ENCODE measurements around the gene TARS2. TPM values are rescaled to one million over a fixed set of nuclear protein-coding genes. Genes with fewer than 3 reads are reported as not detected.
A peak's percentile ranks its signal among the peaks of the same experiment; 100 is the strongest.

TARS2 gene
- total RNA-seq, 2 donors from 2014 or later, result 48.7 to 56.4 TPM

- Mint-ChIP-seq H3K9me3 (no peaks in the 10 kb centered on the region), H3K27ac (no peak overlapping the region), H3K36me3 (no peaks in the 10 kb centered on the region)
- ATAC-seq (no peak), DNase-seq (ENCODE audit: low spot score in 2 of 2) (no peak)
Observed at GRCh38 chr1:150521196-150521968, 34.2 kb downstream of the TARS2 start.

GRCh38 chr1:150525348-150525747 lies 38.1 kb downstream of the TARS2 start:
- Mint-ChIP-seq H3K36me3 (no peaks in the 10 kb centered on the region), H3K9me3 (no peaks in the 10 kb centered on the region), H3K27ac (no peak overlapping the region)
- no peak for DNase-seq (ENCODE audit: low spot score in 2 of 2)
- no peak for ATAC-seq

- Mint-ChIP-seq H3K36me3 (no peaks in the 10 kb centered on the region), H3K9me3 (no peaks in the 10 kb centered on the region), H3K27ac (no peak overlapping the region)
- no peak for DNase-seq (ENCODE audit: low spot score in 2 of 2)
- no peak for ATAC-seq
Observed at GRCh38 chr1:150528196-150528595, 41.0 kb downstream of the TARS2 start.

- Mint-ChIP-seq H3K27ac (no peak overlapping the region), H3K9me3 (no peaks in the 10 kb centered on the region), H3K36me3 (no peaks in the 10 kb centered on the region)
- no peak for DNase-seq (ENCODE audit: low spot score in 2 of 2)
- ATAC-seq, result no peak
Observed at GRCh38 chr1:150529017-150529416, 41.8 kb downstream of the TARS2 start.

- Mint-ChIP-seq H3K36me3 (no peaks in the 10 kb centered on the region), H3K27ac (peak overlapping the region in 1 of 2 donors; percentile 1), H3K9me3 (no peaks in the 10 kb centered on the region)
- DNase-seq (ENCODE audit: low spot score in 2 of 2), result no peak
- ATAC-seq, result no peak
Observed at GRCh38 chr1:150530491-150531159, 43.4 kb downstream of the TARS2 start.

GRCh38 chr1:150532860-150533259 lies 45.6 kb downstream of the TARS2 start:
- Mint-ChIP-seq H3K27ac (no peak overlapping the region), H3K36me3 (no peaks in the 10 kb centered on the region), H3K9me3 (no peaks in the 10 kb centered on the region)
- DNase-seq (ENCODE audit: low spot score in 2 of 2), result no peak
- peak in 1 of 2 donors; percentile 7 for ATAC-seq

- no peaks in the 10 kb centered on the region for H3K36me3 Mint-ChIP-seq
- DNase-seq (ENCODE audit: low spot score in 2 of 2), result no peak
- ATAC-seq, result no peak
- no peaks in the 10 kb centered on the region for H3K9me3 Mint-ChIP-seq
- H3K27ac Mint-ChIP-seq, result no peak overlapping the region
Observed at GRCh38 chr1:150534002-150534401, 46.8 kb downstream of the TARS2 start.

- Mint-ChIP-seq H3K27ac (peak overlapping the region in 1 of 2 donors; percentile 1), H3K9me3 (no peaks in the 10 kb centered on the region), H3K36me3 (no peaks in the 10 kb centered on the region)
- DNase-seq (ENCODE audit: low spot score in 2 of 2) (no peak), ATAC-seq (no peak)
Observed at GRCh38 chr1:150535511-150536287, 48.5 kb downstream of the TARS2 start.

- no peak for ATAC-seq
- no peaks in the 10 kb centered on the region for H3K9me3 Mint-ChIP-seq
- no peaks in the 10 kb centered on the region for H3K36me3 Mint-ChIP-seq
- H3K27ac Mint-ChIP-seq, result peak overlapping the region in 1 of 2 donors; percentile 74
- no peak for DNase-seq (ENCODE audit: low spot score in 2 of 2)
Observed at GRCh38 chr1:150536836-150537731, 49.9 kb downstream of the TARS2 start.

GRCh38 chr1:150537732-150538684 lies 50.8 kb downstream of the TARS2 start:
- Mint-ChIP-seq H3K36me3 (no peaks in the 10 kb centered on the region), H3K27ac (no peak overlapping the region), H3K9me3 (no peaks in the 10 kb centered on the region)
- no peak for DNase-seq (ENCODE audit: low spot score in 2 of 2)
- no peak for ATAC-seq

- no peak for ATAC-seq
- Mint-ChIP-seq H3K27ac (no peak overlapping the region), H3K36me3 (no peaks in the 10 kb centered on the region), H3K9me3 (no peaks in the 10 kb centered on the region)
- no peak for DNase-seq (ENCODE audit: low spot score in 2 of 2)
Observed at GRCh38 chr1:150543500-150544143, 56.4 kb downstream of the TARS2 start.

GRCh38 chr1:150544204-150544603 lies 57.0 kb downstream of the TARS2 start:
- DNase-seq (ENCODE audit: low spot score in 2 of 2), result no peak
- no peak for ATAC-seq
- H3K27ac Mint-ChIP-seq, result no peak overlapping the region
- H3K9me3 Mint-ChIP-seq, result no peaks in the 10 kb centered on the region
- H3K36me3 Mint-ChIP-seq, result no peaks in the 10 kb centered on the region

- Mint-ChIP-seq H3K36me3 (no peaks in the 10 kb centered on the region), H3K27ac (no peak overlapping the region), H3K9me3 (no peaks in the 10 kb centered on the region)
- no peak for ATAC-seq
- DNase-seq (ENCODE audit: low spot score in 2 of 2), result no peak
Observed at GRCh38 chr1:150545486-150546032, 58.3 kb downstream of the TARS2 start.

GRCh38 chr1:150546294-150546937 lies 59.2 kb downstream of the TARS2 start:
- H3K36me3 Mint-ChIP-seq, result no peaks in the 10 kb centered on the region
- ATAC-seq (no peak), DNase-seq (ENCODE audit: low spot score in 2 of 2) (no peak)
- H3K27ac Mint-ChIP-seq, result no peak overlapping the region
- no peaks in the 10 kb centered on the region for H3K9me3 Mint-ChIP-seq

GRCh38 chr1:150548324-150548631 lies 61.1 kb downstream of the TARS2 start:
- H3K36me3 Mint-ChIP-seq, result no peaks in the 10 kb centered on the region
- DNase-seq (ENCODE audit: low spot score in 2 of 2), result no peak
- no peak for ATAC-seq
- H3K27ac Mint-ChIP-seq, result no peak overlapping the region
- no peaks in the 10 kb centered on the region for H3K9me3 Mint-ChIP-seq
